ENCODE measurements around the gene SNX10.

SNX10 gene

GRCh38 chr7:26419198-26419597 lies 127.5 kb downstream of the SNX10 start:
- no peaks in the 10 kb centered on the region for H3K36me3 ChIP-seq (ENCODE audit: control insufficient read depth, insufficient read depth, low read length)
- peaks cover 3% of the 10 kb centered on the region; the same call in 1 of the 2 replicates for H3K4me1 ChIP-seq (ENCODE audit: control insufficient read depth, insufficient read depth, low read length)
- H3K9me3 ChIP-seq (ENCODE audit: control insufficient read depth, insufficient read depth, low read length) = no peaks in the 10 kb centered on the region
- no peak for DNase-seq (ENCODE audit: low read depth, low spot score)
- H3K4me3 ChIP-seq (ENCODE audit: low read length) = no peak overlapping the region
- no peak overlapping the region for H3K27ac ChIP-seq (ENCODE audit: low read length)
- no peaks in the 10 kb centered on the region for H3K27me3 ChIP-seq (ENCODE audit: control insufficient read depth, insufficient read depth, low read length)
- WGBS (ENCODE audit: insufficient coverage, insufficient read length) = no CpG with 5 or more reads among the region's 3 CpGs

GRCh38 chr7:26420422-26421019 lies 128.9 kb downstream of the SNX10 start:
- DNase-seq (ENCODE audit: low read depth, low spot score) = no peak
- H3K27me3 ChIP-seq (ENCODE audit: control insufficient read depth, insufficient read depth, low read length) = no peaks in the 10 kb centered on the region
- H3K4me3 ChIP-seq (ENCODE audit: low read length) = no peak overlapping the region
- WGBS (ENCODE audit: insufficient coverage, insufficient read length) = no CpG with 5 or more reads among the region's 5 CpGs
- no peaks in the 10 kb centered on the region for H3K36me3 ChIP-seq (ENCODE audit: control insufficient read depth, insufficient read depth, low read length)
- peaks cover 3% of the 10 kb centered on the region; the same call in 1 of the 2 replicates for H3K4me1 ChIP-seq (ENCODE audit: control insufficient read depth, insufficient read depth, low read length)
- H3K9me3 ChIP-seq (ENCODE audit: control insufficient read depth, insufficient read depth, low read length) = no peaks in the 10 kb centered on the region
- no peak overlapping the region for H3K27ac ChIP-seq (ENCODE audit: low read length)

GRCh38 chr7:26422761-26423160 lies 131.1 kb downstream of the SNX10 start:
- WGBS (ENCODE audit: insufficient coverage, insufficient read length) = no CpG with 5 or more reads among the region's 5 CpGs
- Histone ChIP-seq H3K9me3 (ENCODE audit: control insufficient read depth, insufficient read depth, low read length) (no peaks in the 10 kb centered on the region), H3K36me3 (ENCODE audit: control insufficient read depth, insufficient read depth, low read length) (no peaks in the 10 kb centered on the region), H3K27ac (ENCODE audit: low read length) (no peak overlapping the region), H3K4me3 (ENCODE audit: low read length) (no peak overlapping the region), H3K4me1 (ENCODE audit: control insufficient read depth, insufficient read depth, low read length) (peaks cover 3% of the 10 kb centered on the region; the same call in 1 of the 2 replicates), H3K27me3 (ENCODE audit: control insufficient read depth, insufficient read depth, low read length) (no peaks in the 10 kb centered on the region)
- no peak for DNase-seq (ENCODE audit: low read depth, low spot score)

- no CpG with 5 or more reads among the region's 1 CpG for WGBS (ENCODE audit: insufficient coverage, insufficient read length)
- no peaks in the 10 kb centered on the region for H3K9me3 ChIP-seq (ENCODE audit: control insufficient read depth, insufficient read depth, low read length)
- no peak overlapping the region for H3K27ac ChIP-seq (ENCODE audit: low read length)
- no peaks in the 10 kb centered on the region for H3K27me3 ChIP-seq (ENCODE audit: control insufficient read depth, insufficient read depth, low read length)
- no peaks in the 10 kb centered on the region for H3K36me3 ChIP-seq (ENCODE audit: control insufficient read depth, insufficient read depth, low read length)
- H3K4me1 ChIP-seq (ENCODE audit: control insufficient read depth, insufficient read depth, low read length) = peaks cover 3% of the 10 kb centered on the region; the same call in 1 of the 2 replicates
- no peak for DNase-seq (ENCODE audit: low read depth, low spot score)
- no peak overlapping the region for H3K4me3 ChIP-seq (ENCODE audit: low read length)
Measured at GRCh38 chr7:26423436-26423835, 131.8 kb downstream of the SNX10 start.

All from iPS DF 6.9 (cell line).